Activated CD4-positive, alpha-beta T cell treated with anti-CD3 and anti-CD28 coated beads for 48 hours (primary cell): ENCODE results near the gene TRMT11.
"Not testable (repeated sequence)": the region's sequence is repeated elsewhere in the genome, so short reads cannot be mapped to it uniquely, and the experiment has no call there.

Experiments
- DNase-seq: peaks from one replicate; pipeline ENCODE4 v3.0.0-alpha.2; 2020

Gene TRMT11

GRCh38 chr6:125994670-125995488 is 8.5 kb downstream of the TRMT11 start:
- DNase-seq = no peak

GRCh38 chr6:125995972-125996580 is 9.7 kb downstream of the TRMT11 start:
- peak; percentile 75 for DNase-seq

GRCh38 chr6:126002755-126003679 is 16.7 kb downstream of the TRMT11 start:
- DNase-seq = no peak

GRCh38 chr6:126007800-126008199 is 21.5 kb downstream of the TRMT11 start:
- no peak for DNase-seq

- DNase-seq = no peak
Measured at GRCh38 chr6:126010040-126010439, 23.7 kb downstream of the TRMT11 start.

- DNase-seq = no peak
Measured at GRCh38 chr6:126015863-126016262, 29.5 kb downstream of the TRMT11 start.

GRCh38 chr6:126016591-126016990 is 30.3 kb downstream of the TRMT11 start:
- DNase-seq = no peak

GRCh38 chr6:126017668-126018067 is 31.3 kb downstream of the TRMT11 start:
- DNase-seq = no peak

GRCh38 chr6:126020305-126021050 is 34.1 kb downstream of the TRMT11 start:
- no peak for DNase-seq

- not testable (repeated sequence) for DNase-seq
Measured at GRCh38 chr6:126023474-126023873, 37.1 kb downstream of the TRMT11 start.

GRCh38 chr6:126026001-126026400 is 39.7 kb downstream of the TRMT11 start:
- no peak for DNase-seq

GRCh38 chr6:126027601-126028000 is 41.3 kb downstream of the TRMT11 start:
- DNase-seq = no peak

- no peak for DNase-seq
Measured at GRCh38 chr6:126030045-126030444, 43.7 kb downstream of the TRMT11 start.

GRCh38 chr6:126033696-126034095 is 47.4 kb downstream of the TRMT11 start:
- DNase-seq = no peak

GRCh38 chr6:126034656-126035055 is 48.3 kb downstream of the TRMT11 start:
- no peak for DNase-seq

GRCh38 chr6:126035764-126036163 is 49.4 kb downstream of the TRMT11 start:
- DNase-seq = no peak

GRCh38 chr6:126038234-126038633 is 51.9 kb downstream of the TRMT11 start:
- DNase-seq = no peak

- DNase-seq = no peak
Measured at GRCh38 chr6:126039284-126039683, 52.9 kb downstream of the TRMT11 start.

GRCh38 chr6:126040394-126040793 is 54.1 kb downstream of the TRMT11 start:
- no peak for DNase-seq

GRCh38 chr6:126040826-126041225 is 54.5 kb downstream of the TRMT11 start:
- no peak for DNase-seq

- DNase-seq = no peak
Measured at GRCh38 chr6:126041516-126041915, 55.2 kb downstream of the TRMT11 start.

GRCh38 chr6:126042001-126042419 is 55.7 kb downstream of the TRMT11 start:
- no peak for DNase-seq

- no peak for DNase-seq
Measured at GRCh38 chr6:126047648-126048047, 61.3 kb downstream of the TRMT11 start.
